ENCODE results near the gene SNCAIP.

Gene SNCAIP

DNA sequence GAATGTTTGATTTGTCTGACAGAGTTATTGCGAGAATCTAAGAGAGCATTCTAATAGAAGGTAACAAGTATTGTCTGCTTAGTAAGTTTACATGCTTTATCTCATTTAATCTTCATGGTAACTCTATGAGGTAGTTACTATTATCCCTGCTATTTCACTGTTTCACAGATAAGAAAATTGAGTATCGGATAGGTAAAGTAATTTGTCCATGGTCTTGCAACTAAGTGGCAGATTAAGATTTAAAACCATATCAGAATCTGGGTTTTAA is 118.2 kb downstream of the SNCAIP start:
- DNase-seq, result no peak

DNA sequence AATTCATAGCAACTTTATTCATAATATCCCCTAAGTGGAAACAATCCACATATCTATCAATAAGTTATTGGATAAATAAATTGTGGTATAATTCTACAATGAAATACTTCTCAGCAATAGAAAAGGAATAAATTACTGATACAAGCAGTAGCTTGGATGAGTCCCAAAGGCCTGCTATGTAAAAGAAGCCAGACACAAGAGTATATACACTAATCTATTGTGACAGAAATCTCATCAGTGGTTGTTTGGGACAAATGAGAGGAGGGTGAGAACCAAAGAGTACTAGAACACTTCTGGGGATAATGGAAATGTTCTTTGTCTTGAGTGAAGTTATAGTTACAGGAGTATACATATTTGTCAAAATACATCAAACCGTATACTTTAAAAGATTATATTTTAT is 119.3 kb downstream of the SNCAIP start:
- DNase-seq, result peak; percentile 34

DNA sequence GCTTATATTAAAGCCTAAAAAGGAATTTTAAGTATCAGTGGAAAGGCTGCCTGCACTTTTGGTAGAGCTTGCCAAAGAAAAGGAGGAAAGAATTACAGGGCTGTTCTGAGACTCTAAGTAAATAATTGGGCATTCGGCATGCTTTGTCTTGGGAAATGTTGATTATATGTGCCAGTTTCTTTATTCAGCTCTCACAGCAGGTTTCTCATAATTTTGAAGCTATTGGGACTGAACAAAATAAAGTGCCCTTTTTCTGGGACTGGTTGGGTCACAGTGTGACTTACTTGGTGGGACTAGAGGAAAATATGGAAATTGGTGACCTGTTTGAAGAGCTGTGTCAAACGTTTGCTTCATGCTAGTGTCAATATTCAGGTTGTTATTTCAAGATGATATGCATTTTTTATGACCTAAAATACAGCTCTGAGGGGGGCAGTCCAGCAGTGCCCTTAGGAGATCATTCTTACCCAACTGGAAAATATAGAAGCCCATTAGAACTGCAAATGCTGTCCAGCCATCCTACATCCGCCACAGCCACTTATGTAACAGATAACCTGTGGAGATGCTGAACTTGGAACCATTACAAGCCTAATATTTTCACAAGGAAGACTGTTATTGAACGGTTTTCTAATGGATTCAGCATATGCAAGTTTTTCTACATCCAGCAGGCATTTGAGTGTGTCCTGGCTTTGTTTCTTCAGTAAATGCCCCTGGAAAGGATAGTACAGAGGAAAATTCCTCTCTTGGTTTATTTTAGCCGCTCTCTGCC is 122.4 kb downstream of the SNCAIP start:
- DNase-seq, result no peak

DNA sequence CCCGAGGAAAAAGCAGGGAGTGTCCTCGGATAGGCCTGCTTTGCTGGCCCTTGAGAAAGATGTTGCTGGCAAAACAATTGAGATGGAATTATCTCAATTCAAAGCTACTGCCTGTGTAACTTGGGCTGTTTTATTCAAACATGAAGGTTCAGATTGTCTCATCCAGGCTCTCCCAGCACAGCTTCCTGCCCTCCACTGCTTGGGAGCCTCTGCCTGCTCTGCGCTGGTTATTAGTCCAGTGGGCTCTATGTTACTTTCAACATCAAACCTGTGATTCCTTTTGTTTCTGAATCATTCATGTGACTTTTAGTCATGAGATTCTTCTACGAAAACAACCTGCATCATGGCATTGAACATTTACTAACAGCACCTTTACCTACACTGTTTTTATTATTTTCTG is 123.2 kb downstream of the SNCAIP start:
- no peak for DNase-seq

DNA sequence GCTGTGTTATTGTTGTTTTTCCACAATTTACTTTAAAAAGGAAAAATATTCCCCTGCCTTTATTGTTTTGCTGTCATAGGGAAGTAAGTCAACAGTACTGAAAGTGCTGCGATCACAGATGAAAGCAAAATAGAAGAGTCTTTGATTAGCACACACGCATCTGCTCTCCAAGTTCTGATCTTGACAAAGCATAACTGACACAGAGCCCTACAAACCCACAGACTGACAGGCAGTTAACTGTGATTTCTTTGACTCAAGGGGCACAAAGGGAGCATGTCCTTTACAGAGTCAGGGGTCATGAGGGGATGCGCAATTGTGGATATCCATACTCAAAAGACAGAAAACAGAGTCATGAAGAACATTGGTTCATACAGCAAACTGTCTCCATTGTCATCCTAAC is 123.7 kb downstream of the SNCAIP start:
- no peak for DNase-seq

DNA sequence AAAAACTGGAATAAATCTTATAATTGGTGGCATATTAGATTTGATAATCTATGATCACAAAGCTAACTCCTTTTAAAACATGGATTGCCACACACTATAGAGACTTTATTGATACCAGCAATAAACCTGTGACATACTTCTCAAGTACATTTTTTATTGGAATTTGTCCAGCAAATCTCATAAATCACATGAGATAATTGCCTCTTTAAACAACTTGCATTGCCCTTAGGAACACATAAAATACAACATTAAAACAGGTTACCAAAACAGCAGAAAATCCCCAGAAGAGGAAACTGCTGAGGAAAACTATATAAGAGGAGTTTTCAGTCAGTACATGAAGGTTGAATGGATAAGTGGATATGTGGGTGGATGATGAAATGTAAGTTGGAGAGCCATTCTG is 124.6 kb downstream of the SNCAIP start:
- no peak for DNase-seq

DNA sequence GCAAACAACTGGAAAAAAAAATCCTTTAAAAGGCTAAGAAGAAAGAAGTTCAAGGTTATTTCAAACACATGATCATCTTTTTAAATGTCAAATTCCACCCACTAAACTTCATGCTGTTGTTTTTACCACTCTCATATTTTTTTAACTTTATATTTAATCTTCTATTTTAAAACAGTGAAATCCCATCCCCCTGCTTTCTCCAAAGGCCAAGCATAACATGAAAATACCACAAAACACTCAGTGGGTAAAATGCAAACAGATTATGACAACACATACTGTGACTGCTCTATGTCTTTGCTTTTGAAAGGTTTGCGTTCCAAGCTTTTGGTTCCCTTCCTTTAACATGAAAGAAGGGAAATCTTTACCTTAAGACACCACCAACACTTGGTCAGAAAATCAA is 127.6 kb downstream of the SNCAIP start:
- no peak for DNase-seq

DNA sequence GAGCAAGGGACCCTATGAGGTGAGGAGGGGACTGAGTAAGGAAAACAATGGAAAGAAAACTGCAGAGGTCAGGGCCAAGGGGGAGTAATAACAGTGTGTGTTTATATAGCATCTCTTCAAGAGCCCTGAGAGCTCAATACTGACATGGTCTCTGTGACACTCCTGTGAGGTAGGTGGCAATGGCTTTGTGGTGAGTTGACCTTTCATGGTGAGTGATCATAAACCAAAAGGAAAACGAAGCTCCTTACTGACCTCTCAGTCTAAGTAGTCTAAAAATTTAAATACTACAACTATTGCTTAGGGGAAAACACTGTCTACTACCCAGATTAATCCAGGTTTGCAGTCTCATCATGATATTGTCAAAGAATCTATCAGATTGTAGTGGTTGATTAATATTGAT is 130.9 kb downstream of the SNCAIP start:
- DNase-seq, result no peak

DNA sequence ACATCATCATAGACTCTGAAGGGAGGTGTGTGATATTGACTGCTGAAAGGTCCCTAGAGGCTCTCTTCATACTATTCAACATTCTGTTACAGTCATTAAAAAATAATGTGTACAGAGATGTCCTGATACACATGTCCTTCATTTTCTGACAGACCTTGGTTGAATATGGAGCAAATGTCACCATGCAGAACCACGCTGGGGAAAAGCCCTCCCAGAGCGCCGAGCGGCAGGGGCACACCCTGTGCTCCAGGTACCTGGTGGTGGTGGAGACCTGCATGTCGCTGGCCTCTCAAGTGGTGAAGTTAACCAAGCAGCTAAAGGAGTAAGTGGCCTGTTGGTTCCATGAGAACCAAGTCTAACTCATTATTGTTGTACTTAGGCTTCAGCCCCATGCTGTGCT is 132.4 kb downstream of the SNCAIP start:
- DNase-seq, result no peak

DNA sequence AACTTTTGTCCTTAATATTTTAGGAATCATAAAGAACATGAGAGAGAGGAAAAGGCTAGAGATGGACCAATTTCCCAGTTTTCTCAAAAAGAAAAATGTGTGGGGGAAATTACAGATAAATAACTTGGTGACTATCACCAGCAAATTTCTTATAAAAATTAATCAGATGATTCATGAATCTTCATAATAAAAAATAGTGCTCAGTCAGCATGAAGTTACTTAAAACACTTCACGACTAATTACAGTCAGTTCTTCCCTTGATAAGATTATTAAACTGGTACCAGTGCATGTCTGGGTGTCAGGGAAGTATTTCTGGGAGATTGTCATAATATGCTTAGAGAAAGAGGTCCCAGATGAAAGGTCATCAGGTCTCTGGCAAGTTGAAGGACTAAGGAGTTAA is 133.0 kb downstream of the SNCAIP start:
- no peak for DNase-seq

DNA sequence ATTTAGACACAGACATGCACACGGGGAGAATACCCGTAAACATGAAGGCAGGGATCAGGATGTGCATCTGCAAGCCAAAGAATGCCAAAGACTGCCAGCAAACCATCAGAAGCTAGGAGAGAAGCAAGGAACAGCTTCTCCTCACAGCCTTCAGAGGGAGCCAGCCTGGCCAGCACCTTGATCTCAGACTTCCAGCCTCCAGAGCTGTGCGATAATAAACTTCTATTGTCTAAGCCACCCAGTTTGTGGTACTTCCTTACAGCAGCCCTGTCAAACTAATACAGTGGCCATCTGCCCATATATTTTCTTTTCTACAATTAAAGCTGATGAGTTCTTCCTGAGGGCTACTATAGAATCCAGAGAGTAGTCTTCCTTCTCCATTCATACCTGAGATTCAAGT is 135.0 kb downstream of the SNCAIP start:
- peak; percentile 58 for DNase-seq

DNA sequence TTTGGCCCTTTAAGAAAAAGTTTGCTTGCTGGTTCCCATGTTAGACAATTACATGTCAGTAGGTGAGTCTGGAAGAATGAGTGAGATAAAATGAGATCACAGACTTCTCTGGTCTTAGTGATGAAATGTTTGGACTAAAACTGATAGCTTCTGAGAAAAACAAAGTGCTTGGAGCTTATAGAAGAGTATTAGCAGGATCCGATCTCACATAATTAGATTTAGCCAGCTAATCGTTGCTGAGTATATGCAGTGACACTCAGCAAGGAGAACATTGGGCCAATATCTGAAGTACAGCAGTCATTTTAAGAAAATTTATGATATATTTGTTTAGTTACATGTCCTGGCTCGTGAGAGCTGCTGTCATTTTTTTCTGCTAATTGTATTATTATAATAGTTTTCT is 135.8 kb downstream of the SNCAIP start:
- DNase-seq, result peak; percentile 91

DNA sequence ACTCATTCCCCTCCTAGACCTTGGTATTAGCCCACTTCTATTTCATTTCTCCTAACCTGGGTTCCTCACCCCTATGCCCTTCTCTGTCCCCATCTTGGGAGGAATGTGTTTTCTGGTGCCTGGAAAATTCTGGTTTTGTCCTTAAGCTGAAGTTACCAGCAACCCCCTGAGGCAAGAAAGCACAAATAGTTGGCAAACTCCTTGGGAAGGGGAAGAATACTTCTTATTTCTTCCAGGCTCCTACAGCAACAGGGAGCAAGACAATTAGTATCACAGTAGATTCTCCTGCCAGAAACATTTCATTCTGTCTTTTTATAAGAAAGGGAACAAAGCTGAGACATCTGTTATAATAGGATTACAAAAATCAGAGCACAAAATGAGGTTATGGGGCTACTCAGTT is 142.5 kb downstream of the SNCAIP start:
- no peak for DNase-seq

DNA sequence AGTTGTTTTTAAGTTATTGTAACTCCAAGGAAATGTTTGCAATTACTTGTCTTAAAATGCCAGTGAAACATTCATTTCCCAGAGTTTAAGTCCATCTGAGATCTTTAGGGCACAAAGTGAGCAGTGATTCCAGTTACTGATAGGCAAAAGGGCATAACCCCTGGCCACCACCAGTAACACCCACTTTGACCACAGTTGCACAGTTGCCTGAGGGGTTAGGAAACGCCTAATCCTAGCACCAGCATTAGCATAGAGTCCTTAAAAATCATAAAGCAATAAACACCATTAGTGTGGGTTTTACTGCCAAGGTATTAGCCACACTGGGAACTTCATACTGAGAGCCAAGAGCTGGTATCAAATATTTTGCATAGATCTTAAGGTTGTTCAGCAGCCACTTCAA is 143.9 kb downstream of the SNCAIP start:
- DNase-seq, result no peak

DNA sequence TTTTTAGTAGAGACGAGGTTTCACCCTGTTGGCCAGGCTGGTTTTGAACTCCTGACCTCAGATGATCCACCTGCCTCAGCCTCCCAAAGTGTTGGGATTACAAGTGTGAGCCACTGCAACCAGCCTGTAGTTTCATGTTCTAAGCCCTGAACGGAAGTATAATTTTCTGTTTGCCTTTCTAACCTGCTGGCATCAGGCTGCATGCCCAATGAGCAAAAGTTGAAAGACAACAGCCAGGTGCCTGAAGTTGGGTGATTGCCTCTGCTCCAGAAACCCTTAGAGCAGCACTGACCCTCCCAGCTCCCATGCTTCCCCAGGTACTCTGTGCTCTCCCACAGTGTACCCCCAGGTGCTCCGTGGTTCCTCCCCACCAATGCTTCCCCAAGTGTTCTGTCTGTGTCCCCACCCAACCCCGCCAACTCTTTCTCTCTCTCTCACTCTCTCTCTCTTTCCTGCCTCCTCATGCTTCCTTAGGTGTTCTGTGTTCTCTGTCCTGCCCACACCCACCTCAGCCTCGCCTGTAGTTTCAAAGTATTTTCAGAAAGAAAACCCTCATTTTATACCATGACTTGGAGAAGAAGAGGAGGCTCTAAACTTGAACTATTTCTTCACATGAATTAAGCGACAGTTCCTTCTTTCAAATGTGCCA is 145.3 kb downstream of the SNCAIP start:
- no peak for DNase-seq

DNA sequence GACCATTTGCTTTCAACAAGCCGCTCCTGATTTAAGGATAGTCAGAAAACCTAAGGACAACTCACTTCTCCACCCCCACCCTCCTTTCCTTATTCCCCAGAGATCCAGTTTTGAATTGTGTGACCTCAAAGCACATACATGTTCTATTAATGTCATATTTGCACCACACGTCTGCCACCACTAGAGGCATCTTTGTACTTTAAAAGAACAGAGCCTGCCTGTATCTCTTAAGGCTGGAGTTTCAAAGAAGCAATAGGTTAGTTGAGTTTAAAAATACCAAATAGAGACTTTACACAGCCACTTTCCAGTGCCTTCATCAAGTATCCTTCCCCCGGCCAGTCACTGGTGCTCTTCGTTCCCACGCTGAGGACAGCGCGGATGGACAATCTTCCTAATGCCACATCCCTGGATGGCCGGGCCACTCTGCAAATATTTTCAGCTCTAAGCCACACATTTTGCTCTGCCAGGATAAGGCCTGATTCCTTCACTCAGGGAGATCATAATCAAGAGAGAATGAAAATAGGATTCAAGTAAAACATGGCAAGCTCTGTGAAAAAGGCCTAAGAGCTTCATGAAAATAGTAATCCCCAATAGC is 146.3 kb downstream of the SNCAIP start:
- peak; percentile 53 for DNase-seq

DNA sequence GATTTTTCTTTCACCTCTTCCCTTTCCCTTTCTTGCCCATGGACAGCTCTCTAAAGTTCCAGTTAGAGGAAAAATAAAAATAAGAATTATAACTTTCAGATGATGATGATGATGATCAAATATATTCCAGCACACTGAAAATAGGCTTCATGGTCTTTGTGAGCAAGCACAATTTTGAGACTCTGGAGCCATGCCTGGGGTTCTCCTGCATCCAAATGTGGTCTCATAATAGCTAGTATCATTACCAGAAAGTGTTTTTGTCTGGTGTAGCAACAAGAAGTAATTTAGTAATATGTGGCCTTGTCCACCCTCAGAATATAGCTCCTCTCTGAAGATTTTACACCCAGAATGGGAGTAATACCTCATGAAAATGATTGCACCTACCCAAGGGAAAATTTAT is 150.4 kb downstream of the SNCAIP start:
- DNase-seq, result no peak

DNA sequence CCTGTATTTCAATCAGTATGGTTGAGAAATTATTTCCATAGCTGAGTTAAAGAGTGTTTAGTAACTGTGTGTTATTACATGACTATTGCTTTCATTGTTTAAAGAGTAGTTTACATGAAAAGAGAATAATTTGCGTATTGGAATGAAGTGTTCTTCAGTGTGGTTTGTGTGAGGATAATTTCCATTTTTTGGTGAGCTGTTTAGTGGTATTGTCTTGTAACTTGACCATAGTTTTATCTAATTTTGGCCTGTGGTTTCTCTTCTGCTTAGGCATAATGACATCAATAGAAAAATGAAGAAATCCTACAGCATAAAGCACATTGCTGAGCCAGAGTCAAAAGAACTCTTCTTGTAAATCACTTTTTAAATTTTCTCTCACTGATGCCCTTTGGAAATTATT is 151.2 kb downstream of the SNCAIP start:
- no peak for DNase-seq

DNA sequence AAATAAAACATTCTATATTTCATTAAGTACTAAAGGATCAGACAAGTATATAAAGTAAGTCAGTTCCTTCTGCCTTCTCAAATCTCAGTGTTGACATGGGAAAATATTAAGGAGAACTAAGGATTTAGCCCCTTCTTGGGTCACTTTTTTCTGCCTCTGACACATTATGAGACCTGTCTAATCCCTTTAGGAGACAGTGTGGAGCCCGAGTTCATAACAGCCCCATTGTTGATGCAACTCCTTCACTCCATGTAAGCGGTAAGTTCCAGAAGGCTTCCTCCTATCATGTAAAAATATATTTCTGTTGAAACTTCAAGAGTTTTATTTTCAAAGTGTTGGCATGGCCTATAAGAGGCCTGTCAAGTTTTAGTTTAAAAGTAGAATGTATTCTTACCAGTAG is 152.2 kb downstream of the SNCAIP start:
- DNase-seq, result peak; percentile 37

DNA sequence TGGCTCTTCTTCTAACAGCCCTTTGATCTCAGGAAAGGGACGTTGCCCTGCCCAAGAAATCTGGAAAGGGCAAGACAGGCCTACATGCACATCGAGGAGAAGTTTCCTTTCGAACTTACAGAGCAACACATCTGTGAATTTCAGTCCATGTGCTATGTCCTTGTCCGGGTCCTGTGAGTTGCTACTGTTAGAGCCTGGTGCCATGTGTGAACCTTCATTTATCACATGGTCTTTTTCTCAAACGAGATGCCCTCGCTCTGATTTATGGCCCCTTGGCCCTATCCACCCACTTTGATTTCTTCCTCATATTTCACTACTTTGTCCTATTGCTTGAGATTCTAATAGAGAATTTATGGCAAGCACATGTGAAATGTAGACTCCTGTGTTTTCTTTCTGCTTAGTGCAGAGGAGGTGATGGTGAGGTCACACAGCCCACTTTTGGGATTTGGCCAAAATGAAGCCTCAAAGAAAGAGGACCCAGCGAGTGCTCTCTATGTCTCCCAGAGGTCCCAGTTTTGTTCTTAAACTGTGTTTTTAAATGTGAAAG is 153.1 kb downstream of the SNCAIP start:
- no peak for DNase-seq

DNA sequence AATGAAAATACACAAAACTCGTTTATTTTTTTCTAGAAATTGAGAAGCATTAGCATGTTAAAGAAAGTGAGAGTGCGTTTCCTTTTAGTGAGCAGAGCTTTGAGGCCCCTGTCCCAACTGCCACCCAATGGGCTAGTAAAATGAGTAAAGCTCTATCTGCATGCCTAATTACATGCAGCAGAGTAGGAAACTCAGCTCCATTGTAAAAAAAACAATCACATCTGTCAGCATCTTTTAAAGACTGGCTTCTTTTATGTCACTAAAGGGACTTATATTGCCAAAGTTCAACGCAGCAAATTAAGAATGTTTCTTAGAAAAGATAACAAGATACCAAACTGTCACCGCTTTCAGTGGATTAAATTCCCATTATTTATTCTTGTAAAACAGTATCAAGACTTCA is 154.0 kb downstream of the SNCAIP start:
- DNase-seq, result no peak

DNA sequence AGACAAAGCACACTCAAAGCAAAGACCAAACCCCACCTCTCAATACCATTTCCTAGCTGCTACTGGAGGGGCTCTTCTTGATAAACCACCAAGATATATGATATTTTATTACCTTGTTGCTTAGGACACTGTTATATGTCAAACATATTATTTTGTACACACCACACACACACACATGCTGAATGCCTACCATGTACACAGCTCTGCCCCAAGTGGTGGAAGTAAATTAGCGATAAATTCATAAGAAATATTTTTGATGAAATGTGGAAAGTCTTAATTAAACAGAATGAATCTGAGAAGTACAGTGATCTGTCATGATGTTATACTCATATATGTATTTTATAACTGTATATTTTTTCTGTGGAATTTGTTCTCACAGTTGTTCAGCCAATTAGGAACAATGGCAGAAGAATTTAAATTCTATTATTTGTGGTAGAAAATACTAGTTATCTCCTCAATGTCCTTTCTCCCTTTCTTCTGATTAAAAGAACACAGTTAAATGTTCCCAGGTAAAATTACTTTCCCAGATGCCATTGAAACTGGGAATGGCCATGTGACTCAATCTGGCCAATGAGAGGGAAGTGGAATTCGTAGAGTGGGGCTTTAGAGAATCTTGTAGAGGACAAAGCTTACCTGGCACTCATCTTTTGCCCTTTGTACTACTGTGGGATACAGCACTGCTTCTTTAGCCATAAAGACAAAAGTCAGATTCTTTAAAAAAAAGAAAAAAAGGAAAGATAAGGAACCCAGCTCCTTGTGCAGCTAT is 156.5 kb downstream of the SNCAIP start:
- no peak for DNase-seq

DNA sequence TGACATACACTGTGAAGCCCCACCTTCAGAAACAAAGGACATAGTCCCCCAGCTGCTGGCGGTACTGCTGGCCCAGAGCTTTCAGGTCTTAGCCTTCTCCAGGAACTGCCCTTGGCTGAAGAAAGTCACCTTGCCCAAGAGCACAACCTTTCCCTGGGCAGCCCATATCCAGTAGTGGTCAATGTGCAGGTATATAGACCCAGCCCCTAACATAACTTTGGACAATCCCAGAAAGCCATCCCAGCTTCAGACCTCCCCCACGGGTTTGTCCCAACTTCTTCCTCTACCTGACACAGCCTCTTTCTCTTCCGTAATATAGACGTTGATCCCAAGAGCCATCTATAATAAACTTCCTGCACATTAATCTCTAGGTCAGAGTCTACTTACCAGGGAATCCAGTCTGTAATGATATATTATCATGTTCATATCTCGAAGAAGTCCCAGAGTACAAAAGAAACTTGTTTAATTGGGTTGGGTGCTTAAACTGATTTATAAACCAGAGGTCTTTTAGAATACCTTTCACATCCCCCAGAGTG is 157.4 kb downstream of the SNCAIP start:
- no peak for DNase-seq
